Fibroblast of lung (primary cell): ENCODE measurements around the gene C1orf116.

Experiments used
- EZH2 ChIP-seq: IDR thresholded peaks from 2 replicates; pipeline ENCODE4 v1.5.1; 2012; ENCODE audit warnings: low read length, control low read depth, mild to moderate bottlenecking; ENCODE audit errors: missing control alignments
- TF ChIP-seq, protein P1 (sequence below), 2 donors: IDR thresholded peaks in 1 of 2; conservative IDR thresholded peaks in 1 of 2; 1 replicate in 1 of 2; 2 replicates in 1 of 2; pipeline ENCODE4 v1.5.1; 2011 to 2012; ENCODE audit warnings: low read length in 2 of 2, control low read depth in 1 of 2, inconsistent platforms in 1 of 2, low read depth in 1 of 2, mild to moderate bottlenecking in 1 of 2

DNA sequence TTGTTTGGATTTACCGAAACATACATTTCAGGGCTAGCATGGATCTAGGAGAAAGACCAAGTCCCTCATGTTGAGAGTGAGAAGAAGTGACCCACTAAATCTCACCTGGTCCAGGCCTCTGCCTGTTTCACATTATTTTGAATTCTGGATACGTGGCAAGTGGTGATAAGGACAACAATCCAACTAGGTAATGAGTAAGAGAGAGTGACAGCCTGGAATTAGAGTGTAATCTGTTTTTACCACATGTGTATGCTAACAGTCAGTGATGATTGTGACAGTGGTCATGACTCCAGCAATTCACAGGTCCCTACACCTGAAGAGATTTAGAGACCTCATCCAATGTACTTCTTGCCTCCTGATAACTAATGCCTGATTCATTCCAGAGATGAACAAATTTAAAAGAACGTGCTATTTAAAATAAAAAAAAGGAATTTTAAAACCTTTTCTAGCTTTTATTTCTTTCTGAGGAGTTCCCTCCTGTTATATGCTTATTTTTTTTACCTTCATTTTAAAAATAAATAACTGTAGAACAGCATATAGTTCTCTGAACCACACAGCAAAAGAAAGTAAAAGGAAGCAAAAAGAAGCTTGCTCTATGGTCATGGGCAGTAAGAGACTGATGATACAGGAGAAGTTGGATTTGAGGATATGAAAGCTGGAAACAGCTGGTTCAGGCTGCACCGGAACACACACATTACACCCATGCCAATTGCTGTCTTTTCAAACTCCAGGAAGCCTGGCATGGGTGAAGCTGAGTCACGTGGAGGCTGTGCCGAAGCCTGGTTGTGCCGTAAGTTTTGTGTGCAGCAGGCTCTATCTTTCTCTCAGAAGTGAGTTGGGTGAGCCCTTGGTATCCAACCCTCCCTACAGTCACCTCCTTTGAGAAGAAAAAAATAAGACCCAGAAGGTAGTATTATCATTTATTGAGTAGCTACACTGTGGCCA lies 14.7 kb downstream of the C1orf116 start:
- no peak for TF ChIP-seq EZH2
- TF ChIP-seq, protein P1, sequence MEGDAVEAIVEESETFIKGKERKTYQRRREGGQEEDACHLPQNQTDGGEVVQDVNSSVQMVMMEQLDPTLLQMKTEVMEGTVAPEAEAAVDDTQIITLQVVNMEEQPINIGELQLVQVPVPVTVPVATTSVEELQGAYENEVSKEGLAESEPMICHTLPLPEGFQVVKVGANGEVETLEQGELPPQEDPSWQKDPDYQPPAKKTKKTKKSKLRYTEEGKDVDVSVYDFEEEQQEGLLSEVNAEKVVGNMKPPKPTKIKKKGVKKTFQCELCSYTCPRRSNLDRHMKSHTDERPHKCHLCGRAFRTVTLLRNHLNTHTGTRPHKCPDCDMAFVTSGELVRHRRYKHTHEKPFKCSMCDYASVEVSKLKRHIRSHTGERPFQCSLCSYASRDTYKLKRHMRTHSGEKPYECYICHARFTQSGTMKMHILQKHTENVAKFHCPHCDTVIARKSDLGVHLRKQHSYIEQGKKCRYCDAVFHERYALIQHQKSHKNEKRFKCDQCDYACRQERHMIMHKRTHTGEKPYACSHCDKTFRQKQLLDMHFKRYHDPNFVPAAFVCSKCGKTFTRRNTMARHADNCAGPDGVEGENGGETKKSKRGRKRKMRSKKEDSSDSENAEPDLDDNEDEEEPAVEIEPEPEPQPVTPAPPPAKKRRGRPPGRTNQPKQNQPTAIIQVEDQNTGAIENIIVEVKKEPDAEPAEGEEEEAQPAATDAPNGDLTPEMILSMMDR (conservative IDR thresholded peaks at IDR 0.05 in 1 of 2, IDR thresholded peaks at IDR 0.05 in 1 of 2; ENCODE audit: low read depth in 1 of 2, low read length in 2 of 2) = no peak
